Right lobe of liver (tissue), 6 donors: Measurements from ENCODE around the gene ARMC2. TPM values are rescaled to one million over a fixed set of nuclear protein-coding genes. Genes with fewer than 3 reads are reported as not detected.

Experiments
- ATAC-seq, 4 donors: fragments of 200-7000 bp; cut with Tn5 transposase; one replicate each; pipeline ENCODE4 v1.9.1; 2020; ENCODE audit warnings: mild to moderate bottlenecking in 4 of 4, moderate library complexity in 4 of 4
- DNase-seq, 3 donors: peaks; one replicate each; pipeline ENCODE4 v3.0.0-alpha.2; 2020
- H3K27ac ChIP-seq, 3 donors: fragments of 200-600 bp; one replicate each; pipeline ENCODE4 v1.8.0; 2022
- H3K27me3 ChIP-seq, 2 donors: fragments of 200-600 bp; one replicate each; pipeline ENCODE4 v1.8.0; 2022
- H3K36me3 ChIP-seq, 4 donors: fragments of 200-600 bp; sonication (generic) in 1 of 4; one replicate each; pipeline versions ENCODE4 v1.5.1 to v1.8.0; 2017 to 2022; ENCODE audit warnings: control low read depth in 1 of 4
- H3K4me1 ChIP-seq, 4 donors: fragments of 200-600 bp; sonication (generic) in 1 of 4; one replicate each; pipeline versions ENCODE4 v1.5.1 to v1.8.0; 2017 to 2022; ENCODE audit warnings: control low read depth in 1 of 4
- H3K4me3 ChIP-seq, 3 donors: fragments of 200-600 bp; one replicate each; pipeline ENCODE4 v1.8.0; 2022
- H3K9me3 ChIP-seq, 4 donors: fragments of 200-600 bp; sonication (generic) in 1 of 4; one replicate each; pipeline versions ENCODE4 v1.5.1 to v1.8.0; 2017 to 2022; ENCODE audit warnings: control low read depth in 1 of 4
- POLR2A ChIP-seq: fragments of 450-650 bp; IDR thresholded peaks from one replicate; pipeline ENCODE4 v1.6.1; 2017; ENCODE audit warnings: antibody characterized with exemption, mild to moderate bottlenecking
- WGBS: methylation state at CpG from one replicate; pipeline ENCODE4 v1.1.6; 2018; ENCODE audit warnings: low coverage, low lambda C conversion rate; ENCODE audit not compliant: insufficient coverage; ENCODE audit errors: missing lambda C conversion rate; 5-methylcytosine and 5-hydroxymethylcytosine counted together
- intact Hi-C, 2 donors: fragments of 100-400 bp; cut with DNase I; formaldehyde crosslinking; loops; one replicate each; pipeline versions ENCODE4 v1.11.2 to v1.14.1; 2022
- total RNA-seq, 6 experiments: library from RNA; depleted of rRNA in 2 of 6; stranded (reverse); fragments of >200 nt in 2 of 6; fragmentation: NEBNext Ultra II Directional in 3 of 6; extraction: Animal tissue kit (Norgen Biotek cat#: 25700) in 3 of 6; gene quantifications; one replicate each; pipeline versions ENCODE4 v1.1.0 to v1.2.4, GENCODE V29; 2016 to 2023
- TF ChIP-seq, protein P1 (sequence below), 4 donors: fragments of 200-600 bp in 3 of 4; fragments of 450-650 bp in 1 of 4; IDR thresholded peaks; one replicate each; pipeline versions ENCODE4 v1.5.1 to v1.8.0; 2016 to 2022; ENCODE audit warnings: antibody characterized with exemption in 4 of 4, mild to moderate bottlenecking in 2 of 4
- donor health status: DM: no; HTN: yes; CAD: no.
- donor health status: DM: no; HTN: no; CAD: no.
- donor health status: DM: no; HTN: no; CAD: no.
- donor health status: DM: no; HTN: yes; CAD: no.
- donor health status: DM: no; HTN: yes; CAD: no.

The ARMC2 gene
- total RNA-seq, 6 experiments from 2014 or later: 0.86 to 1.9 (median 1.0) TPM

DNA sequence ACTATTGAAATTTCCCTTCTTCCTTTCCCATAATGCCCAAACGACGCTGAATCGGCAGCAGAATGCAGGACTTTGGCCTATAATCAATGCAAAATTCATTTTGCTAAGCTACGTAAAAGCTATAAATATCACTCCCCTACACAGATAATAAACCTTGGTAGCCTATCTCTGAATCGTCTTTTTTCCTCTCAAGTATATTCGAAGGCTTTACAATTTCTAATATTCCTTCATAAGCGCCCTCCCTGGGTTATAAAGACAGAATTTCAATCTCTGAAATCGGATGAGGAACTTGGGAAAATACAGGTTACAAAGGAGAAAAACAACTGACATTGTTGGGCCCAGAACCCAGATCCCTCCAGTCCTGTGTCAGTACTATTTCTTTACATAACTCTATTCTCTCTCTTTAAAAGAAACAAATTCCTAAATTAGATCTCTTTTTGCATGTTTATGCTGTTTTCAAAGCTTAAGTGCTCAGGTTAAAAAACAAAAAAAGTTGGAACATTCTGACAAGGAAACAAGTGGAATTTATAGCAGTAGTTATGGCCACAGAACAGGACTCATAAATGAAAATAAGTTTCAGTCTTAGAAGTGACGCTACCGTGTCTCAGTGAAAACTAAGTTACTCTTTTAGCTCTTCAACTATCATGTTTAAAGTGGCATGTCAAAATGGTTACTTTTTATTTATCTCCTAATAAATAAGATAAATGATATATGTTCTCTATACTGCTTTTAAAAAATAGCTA, 161.9 kb downstream of the ARMC2 start:
- ATAC-seq: peak; percentile 1 to 3 (median 2)
- no peaks in the 10 kb centered on the region for H3K27me3 ChIP-seq
- peaks cover 0 to 15% (median 6%) of the 10 kb centered on the region in 4 donors for H3K4me1 ChIP-seq
- H3K4me3 ChIP-seq: peak overlapping the region; percentile 78 to 83 (median 82)
- intact Hi-C loops: no loop called here
- H3K27ac ChIP-seq: peak overlapping the region; percentile 94 to 96 (median 96)
- no peaks in the 10 kb centered on the region for H3K9me3 ChIP-seq
- DNase-seq: no peak
- no peak for TF ChIP-seq POLR2A
- TF ChIP-seq, protein P1, sequence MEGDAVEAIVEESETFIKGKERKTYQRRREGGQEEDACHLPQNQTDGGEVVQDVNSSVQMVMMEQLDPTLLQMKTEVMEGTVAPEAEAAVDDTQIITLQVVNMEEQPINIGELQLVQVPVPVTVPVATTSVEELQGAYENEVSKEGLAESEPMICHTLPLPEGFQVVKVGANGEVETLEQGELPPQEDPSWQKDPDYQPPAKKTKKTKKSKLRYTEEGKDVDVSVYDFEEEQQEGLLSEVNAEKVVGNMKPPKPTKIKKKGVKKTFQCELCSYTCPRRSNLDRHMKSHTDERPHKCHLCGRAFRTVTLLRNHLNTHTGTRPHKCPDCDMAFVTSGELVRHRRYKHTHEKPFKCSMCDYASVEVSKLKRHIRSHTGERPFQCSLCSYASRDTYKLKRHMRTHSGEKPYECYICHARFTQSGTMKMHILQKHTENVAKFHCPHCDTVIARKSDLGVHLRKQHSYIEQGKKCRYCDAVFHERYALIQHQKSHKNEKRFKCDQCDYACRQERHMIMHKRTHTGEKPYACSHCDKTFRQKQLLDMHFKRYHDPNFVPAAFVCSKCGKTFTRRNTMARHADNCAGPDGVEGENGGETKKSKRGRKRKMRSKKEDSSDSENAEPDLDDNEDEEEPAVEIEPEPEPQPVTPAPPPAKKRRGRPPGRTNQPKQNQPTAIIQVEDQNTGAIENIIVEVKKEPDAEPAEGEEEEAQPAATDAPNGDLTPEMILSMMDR (IDR thresholded peaks at IDR 0.05): no peak
- WGBS: 2% methylated on average over 10 of the region's 10 CpGs
- no peaks in the 10 kb centered on the region for H3K36me3 ChIP-seq

DNA sequence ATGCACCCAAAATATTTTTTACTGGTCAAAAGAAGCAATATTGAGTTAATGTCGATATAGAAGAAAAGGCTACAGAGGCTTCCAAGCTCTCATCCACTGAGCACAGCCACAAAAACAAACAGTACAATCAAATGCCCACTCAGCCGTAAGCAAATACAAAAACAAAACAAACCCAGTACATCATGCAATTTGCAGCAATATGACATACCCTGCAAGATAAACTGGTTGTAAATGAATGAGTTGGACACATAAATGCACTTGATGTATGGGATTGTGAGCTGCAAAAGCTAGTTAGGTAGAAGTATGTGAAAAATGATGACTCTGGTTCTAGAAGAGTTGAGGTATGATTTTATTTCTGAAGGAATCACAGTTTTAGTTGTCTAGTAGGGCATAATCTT, 162.5 kb downstream of the ARMC2 start:
- TF ChIP-seq, protein P1 (IDR thresholded peaks at IDR 0.05): no peak
- no peak for TF ChIP-seq POLR2A
- DNase-seq (no peak), ATAC-seq (peak in 3 of 4 donors; percentile 7 to 40 (median 23))
- Histone ChIP-seq H3K4me1 (peaks cover 0 to 15% (median 6%) of the 10 kb centered on the region in 4 donors), H3K36me3 (no peaks in the 10 kb centered on the region), H3K9me3 (no peaks in the 10 kb centered on the region), H3K4me3 (peak overlapping the region in 2 of 3 donors; percentile 78 to 82), H3K27me3 (no peaks in the 10 kb centered on the region), H3K27ac (peak overlapping the region; percentile 94 to 96 (median 96))
- 23% methylated on average over 2 of the region's 2 CpGs for WGBS
- intact Hi-C loops: no loop called here

DNA sequence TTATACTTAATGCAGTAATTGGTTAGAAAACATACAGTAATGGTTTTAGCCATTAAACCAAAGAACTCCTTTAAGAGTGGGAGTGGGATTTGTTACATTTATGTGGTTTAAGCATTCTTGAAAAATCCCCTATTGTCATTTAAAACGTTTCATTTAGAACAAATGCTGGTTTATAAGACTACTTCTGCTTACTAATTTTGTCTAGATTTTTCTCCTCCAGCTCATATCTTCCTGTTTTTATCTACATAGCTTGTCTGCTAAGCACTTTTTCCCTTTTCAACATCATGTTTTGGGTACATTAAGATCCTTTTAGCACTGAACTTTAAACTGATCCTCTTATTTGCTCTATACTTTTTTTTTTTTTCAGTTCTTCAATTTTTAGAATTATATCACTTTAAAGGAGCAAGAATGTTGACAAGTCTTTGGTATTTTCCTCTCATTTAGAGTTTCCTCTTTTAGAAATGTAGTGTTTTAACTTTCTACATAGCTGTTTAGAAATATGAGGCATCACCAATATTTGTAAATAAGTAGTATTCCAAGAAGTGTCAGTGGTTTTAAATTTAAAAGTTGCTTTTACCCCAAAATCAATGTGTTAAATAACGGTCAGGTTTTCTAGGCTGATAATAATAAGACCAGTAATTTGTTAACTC, 165.6 kb downstream of the ARMC2 start:
- peaks cover 0 to 11% (median 5%) of the 10 kb centered on the region in 4 donors for H3K4me1 ChIP-seq
- H3K9me3 ChIP-seq: no peaks in the 10 kb centered on the region
- intact Hi-C loops: no loop called here
- peak overlapping the region; percentile 33 to 37 (median 33) for H3K27ac ChIP-seq
- no peak for ATAC-seq
- WGBS: 6% methylated on average over 2 of the region's 2 CpGs
- no peak for DNase-seq
- no peak overlapping the region for H3K4me3 ChIP-seq
- TF ChIP-seq, protein P1 (IDR thresholded peaks at IDR 0.05): no peak
- TF ChIP-seq POLR2A: no peak
- H3K27me3 ChIP-seq: no peaks in the 10 kb centered on the region
- no peaks in the 10 kb centered on the region for H3K36me3 ChIP-seq

DNA sequence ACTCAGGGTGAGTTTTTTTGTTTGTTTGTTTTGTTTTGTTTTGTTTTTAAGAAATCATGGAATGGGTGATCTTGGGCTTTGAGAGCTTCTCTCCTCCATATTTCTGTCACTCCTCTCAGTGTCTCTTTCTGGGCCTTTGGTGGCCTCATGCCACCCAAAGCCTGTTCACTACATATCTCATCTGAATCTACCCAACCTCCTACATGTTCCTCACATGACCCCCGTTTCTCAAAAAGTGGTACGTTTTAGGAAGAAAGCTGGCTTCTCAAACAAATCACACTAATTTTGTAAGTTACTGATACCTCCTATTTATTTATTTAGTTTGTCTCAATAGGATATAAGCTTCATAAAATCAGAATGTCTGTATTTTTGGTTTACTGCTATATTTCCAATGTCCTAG, 166.4 kb downstream of the ARMC2 start:
- Histone ChIP-seq H3K4me1 (peaks cover 0 to 11% (median 5%) of the 10 kb centered on the region in 4 donors), H3K4me3 (no peak overlapping the region), H3K36me3 (no peaks in the 10 kb centered on the region), H3K9me3 (no peaks in the 10 kb centered on the region), H3K27me3 (no peaks in the 10 kb centered on the region), H3K27ac (peak overlapping the region in 1 of 3 donors; percentile 33)
- DNase-seq (no peak), ATAC-seq (no peak)
- intact Hi-C loops: no loop called here
- no peak for TF ChIP-seq POLR2A
- WGBS: 75% methylated on average over 2 of the region's 2 CpGs

DNA sequence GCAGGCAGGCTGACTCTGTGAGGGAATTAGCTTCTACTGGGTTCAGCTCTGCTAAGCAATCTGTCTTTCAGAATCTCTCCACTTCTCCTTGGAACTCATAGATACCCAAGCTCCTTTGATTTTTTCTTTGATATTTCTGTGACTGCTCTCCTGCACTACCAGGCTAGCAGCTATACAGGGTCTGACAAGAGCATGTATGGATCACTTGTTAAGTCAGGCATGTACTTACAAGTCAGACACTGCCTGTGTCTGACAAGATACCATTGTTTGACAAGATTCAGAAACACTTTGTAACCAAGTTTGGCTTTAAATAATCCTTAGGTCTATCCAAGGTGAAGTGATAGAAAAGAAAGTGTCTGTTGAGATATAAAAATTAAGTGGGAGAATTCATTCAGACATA, 167.0 kb downstream of the ARMC2 start:
- ATAC-seq: no peak
- Histone ChIP-seq H3K27ac (no peak overlapping the region), H3K4me1 (peaks cover 0 to 11% (median 5%) of the 10 kb centered on the region in 4 donors), H3K9me3 (no peaks in the 10 kb centered on the region), H3K36me3 (no peaks in the 10 kb centered on the region), H3K4me3 (no peak overlapping the region), H3K27me3 (no peaks in the 10 kb centered on the region)
- TF ChIP-seq POLR2A: no peak
- TF ChIP-seq, protein P1 (IDR thresholded peaks at IDR 0.05): no peak
- intact Hi-C loops: no loop called here
- no peak for DNase-seq
